ENCODE measurements around the gene DPYSL4. TPM values are rescaled to one million over a fixed set of nuclear protein-coding genes. Genes with fewer than 3 reads are reported as not detected.
A peak's percentile ranks its signal among the peaks of the same experiment; 100 is the strongest.

Gene DPYSL4
- total and polyA plus RNA-seq, 3 experiments from 2014 or later, result 3.2 to 3.3 TPM; not detected in 1

- DNase-seq, result no peak
- H3K4me3 Mint-ChIP-seq, result no peak overlapping the region
Measured at GRCh38 chr10:132229096-132229495, 42.3 kb downstream of the DPYSL4 start.

GRCh38 chr10:132229834-132230556 lies 43.2 kb downstream of the DPYSL4 start:
- CTCF ChIA-PET, result no interaction called here
- peak in 2 of 5 donors; percentile 9 to 37 for DNase-seq
- Mint-ChIP-seq H3K4me1 (peaks cover 9 to 25% (median 23%) of the 10 kb centered on the region in 3 donors), H3K27me3 (peaks cover 0 to 3% of the 10 kb centered on the region in 2 donors), H3K27ac (peak overlapping the region; percentile 34 to 92 (median 86)), H3K4me3 (peak overlapping the region; percentile 71 to 89 (median 82)), H3K9me3 (no peaks in the 10 kb centered on the region), H3K36me3 (peaks cover 0 to 1% (median 0%) of the 10 kb centered on the region in 3 donors)
- peaks cover 6% of the 10 kb centered on the region for H3K4me1 ChIP-seq (ENCODE audit: insufficient read depth, low read length)
- H3K4me3 ChIP-seq (ENCODE audit: low read length), result no peak overlapping the region
- no peaks in the 10 kb centered on the region for H3K27me3 ChIP-seq (ENCODE audit: insufficient read depth, low read length, poor library complexity, severe bottlenecking)
- H3K9me3 ChIP-seq (ENCODE audit: low read length), result no peaks in the 10 kb centered on the region
- H3K27ac ChIP-seq (ENCODE audit: low read depth, low read length), result no peak overlapping the region
- no peaks in the 10 kb centered on the region for H3K36me3 ChIP-seq (ENCODE audit: insufficient read depth, low read length)
- POLR2A ChIA-PET, result no interaction called here

More at GRCh38 chr10:132229096-132229495, 42.3 kb downstream of the DPYSL4 start:
- Histone ChIP-seq H3K4me1 (ENCODE audit: insufficient read depth, low read length) (peaks cover 6% of the 10 kb centered on the region), H3K4me3 (ENCODE audit: low read length) (no peak overlapping the region), H3K36me3 (ENCODE audit: insufficient read depth, low read length) (no peaks in the 10 kb centered on the region), H3K9me3 (ENCODE audit: low read length) (no peaks in the 10 kb centered on the region), H3K27ac (ENCODE audit: low read depth, low read length) (no peak overlapping the region), H3K27me3 (ENCODE audit: insufficient read depth, low read length, poor library complexity, severe bottlenecking) (no peaks in the 10 kb centered on the region)
- ChIA-PET CTCF (no interaction called here), POLR2A (no interaction called here)
- peak overlapping the region in 5 of 8 donors; percentile 23 to 92 (median 66) for H3K27ac Mint-ChIP-seq
- peaks cover 0 to 1% (median 0%) of the 10 kb centered on the region in 3 donors for H3K36me3 Mint-ChIP-seq
- no peaks in the 10 kb centered on the region for H3K9me3 Mint-ChIP-seq
- H3K27me3 Mint-ChIP-seq, result peaks cover 0 to 3% of the 10 kb centered on the region in 2 donors
- peaks cover 9 to 25% (median 23%) of the 10 kb centered on the region in 3 donors for H3K4me1 Mint-ChIP-seq

GRCh38 chr10:132230557-132231210 lies 43.9 kb downstream of the DPYSL4 start:
- Mint-ChIP-seq H3K4me3 (peak overlapping the region in 3 of 7 donors; percentile 70 to 89 (median 86)), H3K27me3 (peaks cover 0 to 3% of the 10 kb centered on the region in 2 donors), H3K27ac (peak overlapping the region in 4 of 8 donors; percentile 66 to 92 (median 78)), H3K9me3 (no peaks in the 10 kb centered on the region), H3K4me1 (peaks cover 9 to 25% (median 23%) of the 10 kb centered on the region in 3 donors), H3K36me3 (peaks cover 0 to 1% (median 0%) of the 10 kb centered on the region in 3 donors)
- no peaks in the 10 kb centered on the region for H3K9me3 ChIP-seq (ENCODE audit: low read length)
- ChIA-PET POLR2A (no interaction called here), CTCF (interaction anchor here (0.7 kb wide), 1 partner anchor 85 kb away, joined by 3 read pairs; no protein-coding TSS in a partner anchor)
- DNase-seq, result no peak
- no peak overlapping the region for H3K27ac ChIP-seq (ENCODE audit: low read depth, low read length)
- H3K4me3 ChIP-seq (ENCODE audit: low read length), result no peak overlapping the region
- no peaks in the 10 kb centered on the region for H3K27me3 ChIP-seq (ENCODE audit: insufficient read depth, low read length, poor library complexity, severe bottlenecking)
- peaks cover 6% of the 10 kb centered on the region for H3K4me1 ChIP-seq (ENCODE audit: insufficient read depth, low read length)
- no peaks in the 10 kb centered on the region for H3K36me3 ChIP-seq (ENCODE audit: insufficient read depth, low read length)

GRCh38 chr10:132231656-132232022 lies 44.9 kb downstream of the DPYSL4 start:
- no peaks in the 10 kb centered on the region for H3K9me3 Mint-ChIP-seq
- POLR2A ChIA-PET, result no interaction called here
- peaks cover 6% of the 10 kb centered on the region for H3K4me1 ChIP-seq (ENCODE audit: insufficient read depth, low read length)

GRCh38 chr10:132232023-132232951 lies 45.5 kb downstream of the DPYSL4 start:
- Mint-ChIP-seq H3K9me3 (no peaks in the 10 kb centered on the region), H3K27ac (peak overlapping the region in 4 of 8 donors; percentile 12 to 75 (median 45)), H3K27me3 (peaks cover 0 to 3% of the 10 kb centered on the region in 2 donors), H3K36me3 (peaks cover 0 to 1% (median 0%) of the 10 kb centered on the region in 3 donors), H3K4me1 (peaks cover 9 to 25% (median 22%) of the 10 kb centered on the region in 3 donors), H3K4me3 (peak overlapping the region in 2 of 7 donors; percentile 10 to 20)
- Histone ChIP-seq H3K4me1 (ENCODE audit: insufficient read depth, low read length) (peaks cover 6% of the 10 kb centered on the region), H3K27ac (ENCODE audit: low read depth, low read length) (no peak overlapping the region), H3K27me3 (ENCODE audit: insufficient read depth, low read length, poor library complexity, severe bottlenecking) (no peaks in the 10 kb centered on the region), H3K36me3 (ENCODE audit: insufficient read depth, low read length) (no peaks in the 10 kb centered on the region), H3K9me3 (ENCODE audit: low read length) (no peaks in the 10 kb centered on the region), H3K4me3 (ENCODE audit: low read length) (no peak overlapping the region)
- ChIA-PET POLR2A (no interaction called here), CTCF (no interaction called here)
- no peak for DNase-seq

More at GRCh38 chr10:132231656-132232022, 44.9 kb downstream of the DPYSL4 start:
- no peak overlapping the region for H3K4me3 ChIP-seq (ENCODE audit: low read length)
- Mint-ChIP-seq H3K27me3 (peaks cover 0 to 3% of the 10 kb centered on the region in 2 donors), H3K27ac (no peak overlapping the region), H3K36me3 (peaks cover 0 to 1% (median 0%) of the 10 kb centered on the region in 3 donors), H3K4me3 (no peak overlapping the region), H3K4me1 (peaks cover 9 to 25% (median 23%) of the 10 kb centered on the region in 3 donors)
- DNase-seq, result no peak
- H3K36me3 ChIP-seq (ENCODE audit: insufficient read depth, low read length), result no peaks in the 10 kb centered on the region
- no peak overlapping the region for H3K27ac ChIP-seq (ENCODE audit: low read depth, low read length)
- CTCF ChIA-PET, result no interaction called here
- H3K9me3 ChIP-seq (ENCODE audit: low read length), result no peaks in the 10 kb centered on the region
- no peaks in the 10 kb centered on the region for H3K27me3 ChIP-seq (ENCODE audit: insufficient read depth, low read length, poor library complexity, severe bottlenecking)

- H3K27ac ChIP-seq (ENCODE audit: low read depth, low read length), result no peak overlapping the region
- no peaks in the 10 kb centered on the region for H3K36me3 ChIP-seq (ENCODE audit: insufficient read depth, low read length)
- peaks cover 6% of the 10 kb centered on the region for H3K4me1 ChIP-seq (ENCODE audit: insufficient read depth, low read length)
- no peak for DNase-seq
- Mint-ChIP-seq H3K27me3 (peaks cover 0 to 3% of the 10 kb centered on the region in 2 donors), H3K4me1 (peaks cover 9 to 25% (median 19%) of the 10 kb centered on the region in 3 donors), H3K36me3 (peaks cover 0 to 1% (median 0%) of the 10 kb centered on the region in 3 donors), H3K4me3 (no peak overlapping the region), H3K9me3 (no peaks in the 10 kb centered on the region), H3K27ac (no peak overlapping the region)
- H3K9me3 ChIP-seq (ENCODE audit: low read length), result no peaks in the 10 kb centered on the region
- ChIA-PET CTCF (interaction anchor here (1.5 kb wide), 1 partner anchor 120 kb away, joined by 4 read pairs; no protein-coding TSS in a partner anchor), POLR2A (no interaction called here)
- no peak overlapping the region for H3K4me3 ChIP-seq (ENCODE audit: low read length)
- no peaks in the 10 kb centered on the region for H3K27me3 ChIP-seq (ENCODE audit: insufficient read depth, low read length, poor library complexity, severe bottlenecking)
Measured at GRCh38 chr10:132232981-132233380, 46.2 kb downstream of the DPYSL4 start.

- H3K27ac Mint-ChIP-seq, result peak overlapping the region in 1 of 8 donors; percentile 60
- Histone ChIP-seq H3K9me3 (ENCODE audit: low read length) (no peaks in the 10 kb centered on the region), H3K4me3 (ENCODE audit: low read length) (no peak overlapping the region), H3K27me3 (ENCODE audit: insufficient read depth, low read length, poor library complexity, severe bottlenecking) (no peaks in the 10 kb centered on the region), H3K36me3 (ENCODE audit: insufficient read depth, low read length) (no peaks in the 10 kb centered on the region), H3K4me1 (ENCODE audit: insufficient read depth, low read length) (peaks cover 6% of the 10 kb centered on the region), H3K27ac (ENCODE audit: low read depth, low read length) (no peak overlapping the region)
- CTCF ChIA-PET, result interaction anchor here (1.5 kb wide), 1 partner anchor 119 kb away, joined by 4 read pairs; no protein-coding TSS in a partner anchor
- H3K36me3 Mint-ChIP-seq, result peaks cover 0 to 3% (median 0%) of the 10 kb centered on the region in 3 donors
- POLR2A ChIA-PET, result no interaction called here
- no peak overlapping the region for H3K4me3 Mint-ChIP-seq
- H3K27me3 Mint-ChIP-seq, result peaks cover 0 to 3% of the 10 kb centered on the region in 2 donors
- DNase-seq, result no peak
- H3K9me3 Mint-ChIP-seq, result no peaks in the 10 kb centered on the region
- peaks cover 9 to 25% (median 21%) of the 10 kb centered on the region in 3 donors for H3K4me1 Mint-ChIP-seq
Measured at GRCh38 chr10:132233501-132234085, 46.8 kb downstream of the DPYSL4 start.
